Tongue (tissue), 2 donors: ENCODE data around the gene RPL13. TPM values are rescaled to one million over a fixed set of nuclear protein-coding genes. Genes with fewer than 3 reads are reported as not detected.
"Not testable (repeated sequence)": the region's sequence is repeated elsewhere in the genome, so short reads cannot be mapped to it uniquely, and the experiment has no call there.

Experiments
- DNase-seq: peaks from one replicate; pipeline ENCODE4 v3.0.0-alpha.2; 2015
- total RNA-seq: library from RNA; depleted of rRNA; stranded (reverse); fragments of >200 nt; gene quantifications from one replicate; pipeline ENCODE4 v1.2.3, GENCODE V29; 2014

Gene RPL13
- total RNA-seq, 1 donor from 2014 or later, result 2,228 TPM

GRCh38 chr16:89577055-89577759 lies 16.7 kb downstream of the RPL13 start:
- no peak for DNase-seq

DNA sequence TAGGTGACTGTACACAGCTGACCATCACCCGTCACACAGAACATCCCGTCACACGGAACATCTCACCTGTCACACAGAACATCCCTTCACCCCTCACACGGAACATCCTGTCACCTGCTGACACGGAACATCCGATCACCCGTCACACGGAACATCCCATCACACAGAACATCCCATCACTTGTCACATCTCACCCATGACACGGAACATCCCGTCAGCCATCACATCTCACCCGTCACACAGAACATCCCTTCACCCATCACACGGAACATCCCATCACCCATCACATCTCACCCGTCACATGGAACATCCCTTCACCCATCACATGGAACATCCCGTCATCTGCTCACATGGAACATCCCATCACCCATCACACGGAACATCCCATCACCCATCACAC lies 18.9 kb downstream of the RPL13 start:
- no peak for DNase-seq

DNA sequence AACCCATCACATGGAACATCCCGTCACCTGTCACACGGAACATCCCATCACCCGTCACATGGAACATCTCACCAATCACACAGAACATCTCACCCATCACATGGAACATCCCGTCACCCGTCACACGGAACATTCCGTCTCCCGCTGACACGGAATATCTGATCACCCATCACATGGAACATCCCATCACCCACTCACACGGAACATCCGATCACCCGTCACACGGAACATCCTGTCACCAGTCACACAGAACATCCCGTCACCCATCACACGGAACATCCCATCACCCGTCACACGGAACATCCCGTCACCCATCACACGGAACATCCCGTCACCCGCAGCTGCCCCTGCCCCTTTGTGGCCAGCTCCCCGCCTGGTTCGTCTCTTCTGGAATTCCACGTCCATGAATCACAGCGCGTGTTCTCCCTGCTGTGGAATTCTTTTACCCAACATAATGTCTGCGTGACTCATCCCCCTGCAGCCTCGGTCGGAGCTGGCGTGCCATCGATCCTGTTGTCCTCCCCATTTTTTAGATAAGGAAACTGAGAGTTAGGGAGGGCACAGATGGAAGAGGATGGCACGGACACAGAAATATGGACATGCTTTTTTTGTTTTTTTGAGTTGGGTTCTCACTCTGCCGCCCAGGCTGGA lies 20.7 kb downstream of the RPL13 start:
- DNase-seq, result no peak

DNA sequence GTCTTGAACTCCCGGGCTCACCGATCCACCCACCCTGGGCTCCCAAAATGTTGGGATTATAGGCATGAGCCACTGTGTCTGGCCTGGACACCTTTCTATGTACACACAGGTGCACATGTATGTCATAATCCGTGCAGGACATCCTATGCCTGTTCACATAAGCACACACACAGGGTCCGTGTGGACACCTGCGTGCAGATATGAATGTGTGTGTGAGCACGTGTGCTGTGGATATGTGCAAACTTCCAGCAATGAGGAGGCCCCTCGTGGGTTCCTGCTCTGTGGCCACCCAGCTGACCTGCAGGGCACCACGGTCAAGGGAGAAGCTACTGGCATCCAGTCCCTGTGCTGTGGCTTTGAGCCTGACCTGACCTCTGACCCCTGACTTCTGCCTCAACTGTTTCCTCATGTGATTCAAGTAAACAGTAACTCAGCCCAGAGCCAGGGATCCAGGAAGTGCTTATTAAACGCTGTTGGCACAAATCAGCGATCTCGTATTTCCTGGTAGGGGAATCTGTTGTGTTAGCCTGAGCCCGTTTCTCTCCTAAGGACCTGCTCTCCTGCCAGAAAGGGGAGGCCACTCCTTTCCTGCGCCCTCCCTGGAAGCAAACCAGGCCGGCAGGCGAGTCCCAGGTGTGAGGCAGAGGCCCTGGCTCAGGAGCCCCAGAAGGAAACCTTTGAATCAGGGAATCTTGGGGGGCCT lies 21.5 kb downstream of the RPL13 start:
- no peak for DNase-seq

GRCh38 chr16:89582614-89583196 lies 22.2 kb downstream of the RPL13 start:
- DNase-seq, result no peak

DNA sequence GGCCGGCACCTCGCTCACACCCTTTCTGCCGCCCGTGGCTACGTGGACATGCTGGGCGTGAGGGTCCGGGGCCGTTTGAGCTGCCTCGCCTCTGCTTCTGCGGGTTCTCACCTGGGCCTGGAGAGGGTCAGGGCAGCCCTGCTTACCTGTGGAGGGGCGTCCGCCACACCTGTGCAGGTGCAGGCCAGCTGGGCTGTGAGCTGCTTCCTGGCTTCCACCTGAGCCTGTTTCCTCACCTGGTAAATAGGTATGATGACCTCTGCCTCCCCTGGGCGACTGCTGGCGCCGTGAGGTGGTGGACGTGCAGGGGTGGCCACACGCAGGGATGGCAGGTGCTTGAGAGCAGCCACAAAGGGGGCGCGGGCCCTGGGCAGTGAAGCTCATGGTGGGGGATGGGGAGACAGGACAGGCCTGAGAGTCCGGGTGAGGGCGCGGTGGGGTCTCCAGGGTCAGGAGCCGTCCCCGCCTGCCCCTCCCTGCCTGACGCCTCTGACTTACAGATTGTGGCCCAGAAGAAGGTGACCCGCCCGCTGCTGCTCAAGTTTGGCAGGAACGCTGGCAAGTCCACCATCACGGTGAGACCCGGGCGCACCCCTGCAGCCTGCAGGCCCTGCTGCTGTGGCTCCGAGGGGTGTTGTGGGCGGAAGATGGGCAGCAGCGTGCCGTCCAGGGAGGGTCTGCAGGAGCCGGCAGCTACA lies 22.9 kb downstream of the RPL13 start:
- DNase-seq, result no peak

DNA sequence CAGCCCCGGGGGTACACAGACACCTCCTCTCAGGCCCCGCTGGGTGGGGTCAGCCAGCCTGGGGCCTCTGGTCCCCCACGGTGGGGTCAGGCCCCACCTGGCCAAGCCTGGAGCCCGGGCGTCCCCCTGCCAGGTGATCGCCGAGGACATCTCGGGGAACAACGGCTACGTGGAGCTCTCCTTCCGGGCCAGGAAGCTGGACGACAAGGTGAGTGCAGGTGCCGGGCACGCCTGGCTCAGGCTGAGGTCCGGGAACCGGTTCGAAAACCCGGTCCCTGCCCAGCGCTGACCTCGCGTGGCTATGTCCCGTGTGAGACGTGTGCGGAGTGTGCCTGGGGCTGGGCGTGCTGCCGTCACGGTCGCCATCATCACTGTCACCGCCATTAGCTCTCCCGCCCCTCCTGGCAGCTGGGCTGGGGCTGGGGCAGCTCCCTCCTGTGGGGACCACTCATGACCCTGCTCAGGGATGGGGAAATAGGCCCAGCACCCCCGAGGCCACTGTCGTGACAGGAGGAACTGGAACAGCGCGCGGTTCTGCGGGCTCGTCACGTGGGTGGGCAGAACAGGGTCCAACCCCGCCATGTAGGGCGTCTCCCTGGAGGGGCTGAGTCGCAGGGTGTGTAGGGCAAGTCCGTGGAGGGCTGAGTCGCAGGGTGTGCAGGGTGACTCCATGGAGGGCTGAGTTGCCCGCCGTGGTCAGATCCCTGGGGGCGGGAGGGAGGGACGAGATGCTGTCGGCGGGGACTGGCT lies 23.6 kb downstream of the RPL13 start:
- no peak for DNase-seq

GRCh38 chr16:89584768-89585549 lies 24.5 kb downstream of the RPL13 start:
- DNase-seq, result no peak

GRCh38 chr16:89586218-89586617 lies 25.7 kb downstream of the RPL13 start:
- no peak for DNase-seq

- no peak for DNase-seq
Observed at GRCh38 chr16:89586853-89587252, 26.4 kb downstream of the RPL13 start.

GRCh38 chr16:89587676-89588075 lies 27.2 kb downstream of the RPL13 start:
- not testable (repeated sequence) for DNase-seq

- DNase-seq, result no peak
Observed at GRCh38 chr16:89588413-89589109, 28.1 kb downstream of the RPL13 start.

GRCh38 chr16:89589241-89589926 lies 28.9 kb downstream of the RPL13 start:
- no peak for DNase-seq

GRCh38 chr16:89593841-89594240 lies 33.4 kb downstream of the RPL13 start:
- DNase-seq, result no peak

GRCh38 chr16:89595330-89596060 lies 35.0 kb downstream of the RPL13 start:
- DNase-seq, result no peak

- DNase-seq, result no peak
Observed at GRCh38 chr16:89596061-89596689, 35.7 kb downstream of the RPL13 start.

- DNase-seq, result no peak
Observed at GRCh38 chr16:89596957-89597649, 36.6 kb downstream of the RPL13 start.

- no peak for DNase-seq
Observed at GRCh38 chr16:89598199-89598598, 37.7 kb downstream of the RPL13 start.
